ENCODE results near the gene LRPAP1.

- TF ChIP-seq, protein P1, sequence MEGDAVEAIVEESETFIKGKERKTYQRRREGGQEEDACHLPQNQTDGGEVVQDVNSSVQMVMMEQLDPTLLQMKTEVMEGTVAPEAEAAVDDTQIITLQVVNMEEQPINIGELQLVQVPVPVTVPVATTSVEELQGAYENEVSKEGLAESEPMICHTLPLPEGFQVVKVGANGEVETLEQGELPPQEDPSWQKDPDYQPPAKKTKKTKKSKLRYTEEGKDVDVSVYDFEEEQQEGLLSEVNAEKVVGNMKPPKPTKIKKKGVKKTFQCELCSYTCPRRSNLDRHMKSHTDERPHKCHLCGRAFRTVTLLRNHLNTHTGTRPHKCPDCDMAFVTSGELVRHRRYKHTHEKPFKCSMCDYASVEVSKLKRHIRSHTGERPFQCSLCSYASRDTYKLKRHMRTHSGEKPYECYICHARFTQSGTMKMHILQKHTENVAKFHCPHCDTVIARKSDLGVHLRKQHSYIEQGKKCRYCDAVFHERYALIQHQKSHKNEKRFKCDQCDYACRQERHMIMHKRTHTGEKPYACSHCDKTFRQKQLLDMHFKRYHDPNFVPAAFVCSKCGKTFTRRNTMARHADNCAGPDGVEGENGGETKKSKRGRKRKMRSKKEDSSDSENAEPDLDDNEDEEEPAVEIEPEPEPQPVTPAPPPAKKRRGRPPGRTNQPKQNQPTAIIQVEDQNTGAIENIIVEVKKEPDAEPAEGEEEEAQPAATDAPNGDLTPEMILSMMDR (IDR thresholded peaks at IDR 0.05): no peak
- TF ChIP-seq POLR2A (IDR thresholded peaks at IDR 0.05): no peak
Observed at GRCh38 chr4:3519468-3520264, 12.6 kb downstream of the LRPAP1 start.
